ENCODE measurements around the gene KCNQ1.

KCNQ1 gene

DNA sequence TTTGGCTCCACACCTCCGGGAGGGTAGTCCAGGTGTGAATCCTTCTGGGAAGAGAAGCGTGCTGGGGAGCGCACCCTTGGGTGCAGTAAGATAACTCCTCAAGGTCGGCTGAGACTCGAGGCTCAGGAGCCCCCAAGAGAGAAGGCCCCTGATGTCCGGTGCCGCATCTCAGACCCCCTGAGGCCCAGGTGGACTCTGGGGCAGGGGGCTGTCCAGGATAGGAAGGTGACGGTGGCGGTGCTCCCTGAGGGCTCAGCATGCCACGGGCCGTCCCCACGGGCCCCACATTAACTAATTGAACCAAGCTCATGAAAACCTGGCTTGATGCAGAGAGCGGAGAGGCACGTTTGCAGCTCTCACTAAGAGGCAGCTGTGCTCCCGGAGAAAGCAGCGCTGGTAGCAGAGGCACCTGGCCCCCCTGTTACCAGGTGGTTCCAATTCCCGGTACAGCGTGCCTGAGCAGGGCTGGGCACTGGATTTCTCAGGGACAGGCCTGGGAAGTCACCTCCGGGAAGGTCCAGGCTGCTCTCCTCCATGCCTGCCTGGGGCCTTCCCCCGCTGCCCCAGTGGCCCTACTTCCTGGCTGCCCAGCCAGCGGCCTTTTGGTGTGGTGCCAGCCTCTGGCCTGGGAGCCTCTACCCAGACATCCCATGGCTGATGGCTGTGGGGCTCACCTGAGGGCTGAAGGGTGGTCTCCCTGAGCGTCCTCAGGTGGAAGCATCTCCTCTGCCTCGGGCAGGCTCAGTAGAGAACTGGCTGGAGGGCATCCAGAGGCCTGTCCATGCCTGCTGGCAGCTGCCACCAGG, 1.1 kb downstream of the KCNQ1 start:
- DNase-seq: no peak

DNA sequence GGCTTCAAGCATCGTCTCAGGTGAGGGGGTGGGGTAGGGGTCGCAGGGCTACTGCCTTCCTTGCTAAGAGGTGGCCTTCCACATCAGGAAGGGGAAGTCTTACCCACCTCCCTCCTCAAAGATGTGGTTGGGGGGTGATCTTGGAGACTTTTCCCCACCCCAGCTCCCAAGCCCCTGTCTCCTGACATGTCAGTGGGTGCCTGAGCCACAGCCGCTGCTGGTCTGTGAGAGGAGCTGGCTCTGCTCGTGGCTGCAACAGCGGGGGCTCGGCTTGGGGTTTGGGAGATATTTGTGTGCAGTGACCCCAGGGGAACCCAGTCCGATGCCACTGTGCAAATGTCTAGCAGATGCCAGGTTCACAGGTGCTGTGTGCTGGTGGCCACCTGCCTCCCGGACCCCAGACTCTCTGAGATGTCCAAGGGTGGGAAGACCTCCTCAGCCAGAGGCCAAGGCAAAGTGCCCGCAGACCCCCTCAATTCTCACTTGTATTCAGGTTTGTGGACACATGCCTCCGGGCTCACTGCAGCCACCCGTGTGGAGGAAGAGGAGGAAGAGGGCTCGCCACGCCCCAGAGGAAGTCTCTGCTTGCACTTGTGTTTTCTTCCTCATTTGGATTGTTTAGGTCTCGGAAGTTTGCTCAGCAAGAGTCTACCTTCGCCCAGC, 1.9 kb downstream of the KCNQ1 start:
- DNase-seq: no peak

DNA sequence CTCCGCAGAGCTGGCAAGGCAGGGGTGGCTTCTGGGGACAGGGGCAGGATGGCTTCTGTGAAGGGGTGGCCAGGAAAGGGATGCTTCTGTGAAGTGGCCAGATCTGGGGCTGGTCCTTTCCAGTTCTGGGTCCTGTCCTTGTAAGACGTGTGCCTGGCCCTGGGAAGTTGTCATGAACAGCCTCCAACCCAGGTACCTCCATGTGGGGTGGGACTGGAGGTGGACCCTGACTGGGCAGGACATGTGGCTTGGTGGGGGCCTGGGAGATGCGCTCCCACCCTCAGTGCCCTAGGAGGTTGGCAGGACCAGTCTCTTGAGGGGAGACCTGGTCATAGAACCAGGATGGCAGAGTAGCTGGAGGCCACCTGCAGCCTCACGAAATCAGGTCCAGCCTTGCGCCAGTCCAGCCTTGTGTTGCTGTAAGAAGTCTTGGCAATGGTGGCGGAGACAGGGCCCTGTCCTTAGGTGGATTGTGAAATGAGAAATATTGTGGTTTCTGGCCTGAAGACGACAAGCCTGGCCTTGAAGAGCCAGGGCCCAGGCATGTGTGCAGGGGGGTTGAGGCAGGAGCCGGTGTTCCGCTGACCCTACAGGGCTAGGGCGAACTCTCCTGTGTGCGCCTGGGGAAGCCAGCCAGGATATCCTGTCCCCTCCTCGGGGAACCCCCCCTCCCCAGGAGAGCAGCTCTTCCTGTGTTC, 2.6 kb downstream of the KCNQ1 start:
- no peak for DNase-seq

- no peak for DNase-seq
Observed at GRCh38 chr11:2447951-2448650, 3.3 kb downstream of the KCNQ1 start.

- DNase-seq: no peak
Observed at GRCh38 chr11:2448661-2449547, 4.1 kb downstream of the KCNQ1 start.

DNA sequence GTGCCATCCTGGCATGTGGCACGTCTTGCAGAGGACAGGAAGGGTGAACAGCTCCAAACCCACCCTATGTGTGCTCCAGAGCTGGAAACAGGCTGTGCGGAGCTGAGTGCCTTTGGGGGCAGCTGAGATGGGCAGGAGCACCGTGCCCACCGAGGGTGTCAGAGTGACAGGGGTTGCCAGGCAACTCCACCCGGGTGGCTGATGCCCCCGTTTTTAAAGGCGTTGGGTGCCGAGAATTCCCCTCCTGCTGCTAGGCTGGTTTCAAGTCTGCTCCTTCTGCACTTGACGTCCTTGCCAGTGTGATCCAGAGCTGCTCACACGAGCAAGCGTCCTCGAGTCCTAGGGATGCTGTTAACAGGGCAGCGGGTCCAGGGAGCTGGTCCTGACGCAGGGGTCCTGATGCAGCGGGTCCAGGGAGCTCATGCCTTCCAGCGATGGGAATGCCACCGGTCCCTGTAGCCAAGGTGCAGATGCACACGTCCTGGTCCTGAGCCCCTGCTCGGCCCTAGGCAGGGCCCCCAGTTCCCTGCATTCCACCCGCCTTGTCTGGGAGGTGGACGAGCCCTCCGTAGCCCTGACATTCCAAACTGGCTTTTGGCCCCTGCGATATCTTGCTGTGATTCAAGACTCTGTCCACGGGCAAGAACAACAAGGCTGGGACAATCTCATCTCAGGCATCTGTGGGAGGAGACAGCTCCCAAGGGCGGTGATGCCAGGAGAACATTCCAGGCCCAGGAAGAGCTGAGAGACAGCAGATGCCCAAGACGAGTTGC, 4.9 kb downstream of the KCNQ1 start:
- DNase-seq: no peak

GRCh38 chr11:2450321-2451041, 5.7 kb downstream of the KCNQ1 start:
- DNase-seq: no peak

- DNase-seq: no peak
Observed at GRCh38 chr11:2451336-2451735, 6.5 kb downstream of the KCNQ1 start.

- DNase-seq: no peak
Observed at GRCh38 chr11:2451916-2452315, 7.1 kb downstream of the KCNQ1 start.

DNA sequence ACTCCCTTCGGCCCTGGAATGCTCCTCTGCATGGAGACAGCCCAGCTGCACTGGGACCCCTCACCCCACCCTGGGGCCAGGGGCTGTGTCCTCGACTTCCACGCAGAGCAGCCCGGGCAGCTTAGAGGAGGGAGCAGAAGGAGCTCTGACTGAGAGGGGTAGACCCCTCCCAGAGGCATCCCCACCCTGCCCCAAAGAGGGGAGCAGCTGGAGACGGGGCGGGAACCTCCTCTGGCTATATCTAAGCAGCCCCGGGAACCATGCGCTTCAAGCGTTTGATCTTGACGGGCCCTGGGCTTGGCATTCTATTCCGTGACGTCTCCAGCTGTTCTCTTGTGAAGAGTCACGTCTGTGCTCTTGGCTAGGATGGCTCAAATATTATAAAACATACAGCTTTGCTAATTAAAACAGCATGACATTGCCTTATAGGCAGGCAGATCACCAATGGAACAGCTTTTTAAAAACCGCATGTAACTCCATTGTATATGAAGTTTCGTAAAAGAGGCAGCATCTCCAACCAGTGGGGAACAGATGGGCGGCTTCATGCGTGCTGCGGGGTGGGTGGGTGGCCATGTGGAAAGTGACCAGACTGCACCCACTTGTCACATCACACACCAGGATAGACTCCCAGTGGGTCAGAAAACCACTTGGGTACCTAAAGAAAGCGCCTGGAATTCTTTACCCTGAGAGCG, 7.7 kb downstream of the KCNQ1 start:
- no peak for DNase-seq

GRCh38 chr11:2453436-2453835, 8.6 kb downstream of the KCNQ1 start:
- DNase-seq: no peak

GRCh38 chr11:2458321-2458720, 13.5 kb downstream of the KCNQ1 start:
- DNase-seq: no peak

GRCh38 chr11:2459016-2459725, 14.4 kb downstream of the KCNQ1 start:
- no peak for DNase-seq

GRCh38 chr11:2459796-2460531, 15.2 kb downstream of the KCNQ1 start:
- DNase-seq: no peak

- no peak for DNase-seq
Observed at GRCh38 chr11:2460540-2461252, 15.9 kb downstream of the KCNQ1 start.

DNA sequence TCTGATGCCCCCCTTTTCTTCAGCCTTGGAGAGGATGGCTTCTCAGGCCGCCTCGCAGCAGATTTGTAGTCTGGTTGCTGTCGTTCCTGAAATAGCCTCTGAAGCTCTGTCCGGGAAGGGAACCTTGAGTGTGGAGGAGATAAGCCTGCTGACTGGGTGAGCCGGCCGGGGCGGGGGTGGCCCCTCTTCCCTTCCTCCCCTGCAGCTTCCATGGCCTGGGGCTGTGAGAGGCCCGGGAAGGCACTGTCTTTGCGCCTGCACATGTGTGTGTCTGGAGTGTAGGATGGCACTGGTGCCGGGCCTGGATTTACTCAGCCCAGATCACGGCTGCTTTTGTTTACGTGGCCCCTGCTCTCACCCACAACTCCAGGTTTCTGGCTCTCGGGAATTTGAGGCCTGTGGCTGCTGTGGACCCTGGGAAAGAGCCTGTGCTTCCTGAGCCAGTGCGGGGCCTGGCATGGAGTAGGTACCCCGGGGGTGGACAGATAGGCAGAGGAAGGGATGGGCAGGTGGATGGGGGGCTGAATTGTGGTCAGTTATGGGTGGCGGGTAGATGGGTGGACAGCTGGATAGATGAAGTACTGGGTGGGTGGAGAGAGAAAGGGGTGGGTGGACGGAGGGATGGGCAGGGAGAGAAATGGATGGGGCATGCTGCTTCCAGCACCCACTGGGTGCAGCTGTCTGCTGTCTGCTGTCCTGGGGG, 16.6 kb downstream of the KCNQ1 start:
- DNase-seq: no peak

DNA sequence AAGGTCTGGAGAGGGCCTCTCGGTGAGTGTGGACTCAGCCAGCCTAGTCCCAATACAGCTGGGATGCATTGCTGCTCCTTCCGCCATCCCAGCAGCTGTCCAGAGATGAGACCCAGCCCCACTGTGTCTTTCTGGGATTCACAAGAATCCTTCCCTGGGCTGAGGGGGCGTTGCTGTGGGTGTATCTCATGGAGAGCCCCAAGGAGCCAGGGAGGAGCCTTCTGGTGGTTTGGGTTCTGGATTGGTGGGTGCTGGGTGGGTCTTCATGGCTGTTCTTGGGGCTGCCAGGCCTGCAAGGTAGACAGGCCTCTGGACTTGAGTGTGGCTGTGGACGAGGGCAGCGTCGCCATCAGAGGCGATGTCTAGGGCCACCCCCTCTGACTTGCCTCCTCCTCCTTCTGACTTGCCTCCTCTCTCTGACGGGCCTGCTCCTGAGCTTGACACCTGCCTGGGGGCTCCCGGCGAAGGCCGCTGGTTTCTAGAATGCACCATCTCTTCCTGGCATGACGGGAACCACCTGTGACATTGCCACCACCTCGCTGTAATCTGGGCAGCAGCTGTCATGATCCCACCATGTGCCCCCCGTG, 17.2 kb downstream of the KCNQ1 start:
- DNase-seq: no peak

Measured in DMS79 treated with DMSO at 0.1 percent for 48 hours (cell line).